Prostate gland (tissue), 2 donors: Measurements from ENCODE around the gene NLRC3. TPM values are rescaled to one million over a fixed set of nuclear protein-coding genes. Genes with fewer than 3 reads are reported as not detected.

Experiments used
- DNase-seq: peaks from one replicate; pipeline ENCODE4 v3.0.0-alpha.2; 2019; ENCODE audit warnings: low spot score
- H3K27ac ChIP-seq, 2 donors: fragments of 200-600 bp; sonication (generic); 2 replicates each; pipeline ENCODE4 v1.5.1; 2017 to 2019
- H3K27me3 ChIP-seq: fragments of 200-600 bp; sonication (generic); replicated peaks from 2 replicates; pipeline ENCODE4 v1.5.1; 2019; ENCODE audit not compliant: insufficient read depth
- H3K36me3 ChIP-seq, 2 donors: fragments of 200-600 bp; sonication (generic); 1 replicate in 1 of 2; 2 replicates in 1 of 2; pipeline versions ENCODE4 v1.5.1 to v1.8.1; 2017 to 2019
- H3K4me1 ChIP-seq: fragments of 200-600 bp; sonication (generic); replicated peaks from 2 replicates; pipeline ENCODE4 v1.5.1; 2019
- H3K4me3 ChIP-seq, 2 donors: fragments of 200-600 bp; sonication (generic); 2 replicates each; pipeline ENCODE4 v1.5.1; 2017 to 2019
- H3K9me3 ChIP-seq: fragments of 200-600 bp; sonication (generic); 2 replicates; pipeline ENCODE4 v1.5.1; 2017
- CTCF ChIP-seq, 4 experiments: fragments of 200-600 bp in 2 of 4; fragments of 450-650 bp in 2 of 4; sonication (generic) in 2 of 4; IDR thresholded peaks; 1 replicate in 3 of 4; 2 replicates in 1 of 4; pipeline ENCODE4 v1.5.1; 2016 to 2019; ENCODE audit warnings: antibody characterized with exemption in 4 of 4, mild to moderate bottlenecking in 2 of 4, moderate library complexity in 2 of 4
- POLR2A ChIP-seq: fragments of 450-650 bp; IDR thresholded peaks from one replicate; pipeline ENCODE4 v1.6.1; 2016; ENCODE audit warnings: antibody characterized with exemption, mild to moderate bottlenecking
- POLR2AphosphoS5 ChIP-seq: sonication (generic); formaldehyde crosslinking; IDR thresholded peaks from one replicate; pipeline ENCODE4 v1.6.1; 2017; ENCODE audit warnings: antibody characterized with exemption
- WGBS: methylation state at CpG from one replicate; pipeline ENCODE4 v1.1.5; 2018; 5-methylcytosine and 5-hydroxymethylcytosine counted together
- intact Hi-C: fragments of 100-400 bp; cut with DNase I; formaldehyde crosslinking; loops from one replicate; pipeline ENCODE4 v1.14.2; 2022
- total RNA-seq, 2 donors: library from RNA; depleted of rRNA; stranded (reverse); fragments of >200 nt; gene quantifications; one replicate each; pipeline ENCODE4 v1.1.0, GENCODE V29; 2016

The NLRC3 gene
- total RNA-seq, 2 donors from 2014 or later: 0.85 to 0.87 TPM

- H3K27ac ChIP-seq: no peak overlapping the region
- no peaks in the 10 kb centered on the region for H3K27me3 ChIP-seq
- H3K36me3 ChIP-seq: peaks cover 0 to under 1% of the 10 kb centered on the region in 2 donors
- 55% methylated on average over 17 of the region's 17 CpGs for whole genome bisulfite sequencing
- no peak overlapping the region for H3K4me3 ChIP-seq
- H3K9me3 ChIP-seq: no peaks in the 10 kb centered on the region
- intact Hi-C loops: no loop called here
- H3K4me1 ChIP-seq: no peaks in the 10 kb centered on the region
- TF ChIP-seq POLR2AphosphoS5 (no peak), POLR2A (no peak), CTCF (IDR thresholded peaks at IDR 0.05) (no peak)
- no peak for DNase-seq
These were observed 86.1 kb downstream of the NLRC3 start for GRCh38 chr16:3490911-3491629.

Other genes with a start within 250 kb of the NLRC3 start
- 1 to 10 TPM in 1 of 2 donors, not detected in 1; 1.1 TPM for gene OR2C1, start 221.5 kb downstream of the NLRC3 start, total RNA-seq
- 10 to 100 TPM; 15.2 to 17.4 TPM for gene ZSCAN32, start 176.4 kb downstream of the NLRC3 start, total RNA-seq
- gene ZNF174, start 176.2 kb downstream of the NLRC3 start, total RNA-seq: 10 to 100 TPM; 11.2 to 19.8 TPM
- 1 to 10 TPM; 2.1 to 9.5 TPM for gene ZNF597, start 133.9 kb downstream of the NLRC3 start, total RNA-seq
- 10 to 100 TPM; 48.1 to 99.2 TPM for gene NAA60, start 133.7 kb downstream of the NLRC3 start, total RNA-seq
- gene C16orf90, start 81.9 kb downstream of the NLRC3 start, total RNA-seq: 1 to 10 TPM in 1 of 2 donors, not detected in 1; 1.1 TPM
- gene CLUAP1, start 76.4 kb downstream of the NLRC3 start, total RNA-seq: 10 to 100 TPM; 17.9 to 35.1 TPM
- gene SLX4, start 34.2 kb upstream of the NLRC3 start, total RNA-seq: 10 to 100 TPM in 1 of 2 donors, 1 to 10 TPM in 1; 4.9 to 14.7 TPM
- 10 to 100 TPM; 41.9 to 50.6 TPM for gene DNASE1, start 77.3 kb upstream of the NLRC3 start, total RNA-seq
- gene TRAP1, start 140.1 kb upstream of the NLRC3 start, total RNA-seq: 10 to 100 TPM; 71.2 to 88.6 TPM